H1 (cell line): ENCODE results near the gene RPP30. TPM values are rescaled to one million over a fixed set of nuclear protein-coding genes. Genes with fewer than 3 reads are reported as not detected.

ENCODE experiments used
- CTCF ChIA-PET: fragments of 300-600 bp; sonication (Branson Sonifier 250); formaldehyde crosslinking; loops from one replicate; lab custom pipeline; 2021; ENCODE audit not compliant: partially characterized antibody; lab: Charles Lee
- POLR2A ChIA-PET: fragments of 300-600 bp; sonication (Branson Sonifier 250); formaldehyde crosslinking; loops from one replicate; lab custom pipeline; 2021; ENCODE audit warnings: inconsistent platforms; ENCODE audit not compliant: partially characterized antibody; lab: Charles Lee
- DNase-seq, 2 experiments: peaks; one replicate each; pipeline versions ENCODE4 v3.0.0 to v3.0.0-alpha.2; 2010 to 2022; ENCODE audit warnings: low spot score in 2 of 2, low read depth in 1 of 2, mixed read lengths in 1 of 2
- FAIRE-seq: peaks from 2 replicates; lab custom pipeline; 2011; peaks lifted over from hg19 to GRCh38; lab: Jason Lieb, UNC
- H2AFZ ChIP-seq: 2 replicates; pipeline ENCODE4 v1.8.1; 2012; ENCODE audit warnings: low read length, inconsistent platforms
- H2AK5ac ChIP-seq: 2 replicates; pipeline ENCODE4 v1.6.1; 2013; ENCODE audit warnings: low read depth, low read length
- H2BK120ac ChIP-seq: replicated peaks from 2 replicates; pipeline ENCODE3; 2013; ENCODE audit warnings: low read depth, low read length, inconsistent platforms
- H2BK12ac ChIP-seq: 2 replicates; pipeline ENCODE4 v1.6.1; 2013; ENCODE audit warnings: low read depth, low read length
- H2BK15ac ChIP-seq: 2 replicates; pipeline ENCODE4 v1.6.1; 2013; ENCODE audit warnings: low read length
- H2BK20ac ChIP-seq: 2 replicates; pipeline ENCODE4 v1.6.1; 2013; ENCODE audit warnings: low read length
- H2BK5ac ChIP-seq: 2 replicates; pipeline ENCODE4 v1.6.1; 2013; ENCODE audit warnings: low read depth, low read length
- H3K14ac ChIP-seq: 2 replicates; pipeline ENCODE4 v1.6.1; 2013; ENCODE audit warnings: inconsistent platforms; ENCODE audit not compliant: insufficient read length
- H3K18ac ChIP-seq: 2 replicates; pipeline ENCODE4 v1.6.1; 2013; ENCODE audit warnings: low read length; ENCODE audit errors: extremely low read depth
- H3K23ac ChIP-seq: 2 replicates; pipeline ENCODE4 v1.6.1; 2013; ENCODE audit warnings: inconsistent platforms; ENCODE audit not compliant: insufficient read length
- H3K23me2 ChIP-seq: 2 replicates; pipeline ENCODE4 v1.6.1; 2013; ENCODE audit warnings: low read depth, low read length
- H3K27ac ChIP-seq: 2 replicates; pipeline ENCODE4 v1.6.1; 2011; ENCODE audit warnings: low read depth, low read length, inconsistent platforms
- H3K27me3 ChIP-seq, 4 experiments: replicated peaks in 1 of 4; 1 replicate in 1 of 4; 2 replicates in 3 of 4; pipeline versions ENCODE4 v1.6.1 to v1.8.1; 2011 to 2013; ENCODE audit warnings: low read length in 3 of 4, mild to moderate bottlenecking in 3 of 4, inconsistent platforms in 2 of 4, mixed read lengths in 2 of 4, moderate library complexity in 1 of 4; ENCODE audit not compliant: control insufficient read depth in 3 of 4, insufficient read depth in 3 of 4; ENCODE audit errors: extremely low read depth in 1 of 4
- H3K36me3 ChIP-seq, 4 experiments: 2 replicates each; pipeline versions ENCODE4 v1.6.1 to v1.8.1; 2011 to 2013; ENCODE audit warnings: mild to moderate bottlenecking in 4 of 4, low read length in 3 of 4, moderate library complexity in 2 of 4, control low read depth in 1 of 4, inconsistent platforms in 1 of 4; ENCODE audit not compliant: insufficient read depth in 4 of 4, control insufficient read depth in 2 of 4
- H3K4ac ChIP-seq: replicated peaks from 2 replicates; pipeline ENCODE3; 2013; ENCODE audit warnings: low read length, low read depth, mixed read lengths, inconsistent platforms; ENCODE audit not compliant: insufficient read length
- H3K4me1 ChIP-seq, 4 experiments: replicated peaks in 1 of 4; 1 replicate in 1 of 4; 2 replicates in 3 of 4; pipeline versions ENCODE4 v1.6.1 to v1.8.1; 2011 to 2013; ENCODE audit warnings: low read length in 3 of 4, inconsistent platforms in 2 of 4, mixed read lengths in 1 of 4; ENCODE audit not compliant: insufficient read depth in 4 of 4, control insufficient read depth in 3 of 4
- H3K4me2 ChIP-seq, 2 experiments: 2 replicates each; pipeline versions ENCODE4 v1.6.1 to v1.8.1; 2011 to 2013; ENCODE audit warnings: low read depth in 2 of 2, low read length in 2 of 2, control low read depth in 1 of 2, inconsistent platforms in 1 of 2, mild to moderate bottlenecking in 1 of 2; ENCODE audit not compliant: insufficient read depth in 1 of 2
- H3K4me3 ChIP-seq, 4 experiments: fragments of 200-600, 300-600 bp in 1 of 4; sonication (generic), shearing (Covaris generic), sonication (Bioruptor Twin) in 1 of 4; 2 replicates each; pipeline versions ENCODE4 v1.5.1 to v1.8.1; 2011 to 2016; ENCODE audit warnings: low read length in 4 of 4, low read depth in 3 of 4, control low read depth in 2 of 4, inconsistent platforms in 2 of 4, mild to moderate bottlenecking in 2 of 4, mixed read lengths in 1 of 4, moderate library complexity in 1 of 4; ENCODE audit not compliant: insufficient read depth in 2 of 4; ENCODE audit errors: extremely low read depth in 1 of 4
- H3K56ac ChIP-seq: replicated peaks from 2 replicates; pipeline ENCODE3; 2013; ENCODE audit warnings: low read depth, mild to moderate bottlenecking, mixed read lengths, low read length, inconsistent platforms; ENCODE audit not compliant: insufficient read length
- H3K79me1 ChIP-seq: 2 replicates; pipeline ENCODE4 v1.6.1; 2013; ENCODE audit warnings: low read depth, low read length, control low read depth
- H3K79me2 ChIP-seq, 2 experiments: 2 replicates each; pipeline versions ENCODE4 v1.6.1 to v1.8.1; 2012 to 2013; ENCODE audit warnings: low read length in 2 of 2, mild to moderate bottlenecking in 2 of 2, inconsistent platforms in 1 of 2; ENCODE audit not compliant: insufficient read depth in 2 of 2, control insufficient read depth in 1 of 2
- H3K9ac ChIP-seq, 4 experiments: replicated peaks in 1 of 4; 1 replicate in 1 of 4; 2 replicates in 3 of 4; pipeline versions ENCODE4 v1.6.1 to v1.8.1; 2011 to 2013; ENCODE audit warnings: low read depth in 3 of 4, low read length in 3 of 4, control low read depth in 2 of 4, mild to moderate bottlenecking in 2 of 4, moderate library complexity in 2 of 4, inconsistent platforms in 1 of 4; ENCODE audit errors: extremely low read depth in 1 of 4
- H3K9me3 ChIP-seq, 2 experiments: 2 replicates each; pipeline versions ENCODE4 v1.6.1 to v1.8.1; 2012 to 2013; ENCODE audit warnings: mild to moderate bottlenecking in 2 of 2, moderate library complexity in 2 of 2, control low read depth in 1 of 2, inconsistent platforms in 1 of 2, low read depth in 1 of 2, low read length in 1 of 2, mixed read lengths in 1 of 2; ENCODE audit not compliant: insufficient read depth in 2 of 2
- H4K20me1 ChIP-seq, 2 experiments: replicated peaks in 1 of 2; 2 replicates each; pipeline versions ENCODE3 to v1.8.1; 2011 to 2013; ENCODE audit warnings: inconsistent platforms in 2 of 2, low read length in 2 of 2, mild to moderate bottlenecking in 1 of 2; ENCODE audit not compliant: insufficient read depth in 2 of 2, control insufficient read depth in 1 of 2
- H4K5ac ChIP-seq: 2 replicates; pipeline ENCODE4 v1.6.1; 2013; ENCODE audit warnings: low read length, low read depth, mixed read lengths, inconsistent platforms; ENCODE audit not compliant: insufficient read length
- H4K8ac ChIP-seq: 2 replicates; pipeline ENCODE4 v1.8.0; 2013; ENCODE audit warnings: mild to moderate bottlenecking, moderate library complexity, low read length, inconsistent platforms; ENCODE audit not compliant: insufficient read depth; ENCODE audit errors: extremely low read depth
- H4K91ac ChIP-seq: replicated peaks from 2 replicates; pipeline ENCODE3; 2013; ENCODE audit warnings: low read length, mixed read lengths, inconsistent platforms; ENCODE audit not compliant: insufficient read length
- FOSL1 ChIP-seq: IDR thresholded peaks from 2 replicates; pipeline ENCODE4 v1.6.1; 2011; ENCODE audit warnings: mild to moderate bottlenecking, low read depth, low read length, moderate library complexity; ENCODE audit not compliant: insufficient read depth
- WGBS, 2 experiments: shearing (Covaris generic) in 1 of 2; methylation state at CpG; one replicate each; pipeline versions ENCODE4 v1.1.6 to v1.1.7; 2013 to 2015; ENCODE audit warnings: low lambda C conversion rate in 2 of 2, mixed read lengths in 2 of 2, inconsistent platforms in 1 of 2, low coverage in 1 of 2, missing lambda C conversion rate in 1 of 2; ENCODE audit not compliant: insufficient replicate concordance in 2 of 2, insufficient coverage in 1 of 2, insufficient read length in 1 of 2; ENCODE audit errors: extremely low coverage in 1 of 2, missing lambda C conversion rate in 1 of 2; 5-methylcytosine and 5-hydroxymethylcytosine counted together
- polyA plus RNA-seq, 7 experiments: library from polyadenylated mRNA; depleted of rRNA in 3 of 7; stranded (reverse) in 5 of 7; unstranded in 2 of 7; fragments of >200 nt in 5 of 7; fragments of 200-250 nt in 2 of 7; gene quantifications; 1 replicate in 5 of 7; 2 replicates in 1 of 7; 4 replicates in 1 of 7; pipeline versions ENCODE4 v1.2.1 to v1.2.3, GENCODE V29; 2011 to 2013; ENCODE audit warnings: missing spikeins in 2 of 7, mixed read lengths in 2 of 7
- total RNA-seq: library from RNA; stranded (reverse); fragmentation: NEBNext Ultra II Directional; extraction: Animal tissue kit (Norgen Biotek cat#: 25700); gene quantifications from 2 replicates; pipeline ENCODE4 v1.2.1, GENCODE V29; 2021

The RPP30 gene
- total and polyA plus RNA-seq, 2 of the 8 experiments (the other 6 are each of a cell fraction or from before 2014, with no cell fraction given) = 38.9 to 79.7 TPM

DNA sequence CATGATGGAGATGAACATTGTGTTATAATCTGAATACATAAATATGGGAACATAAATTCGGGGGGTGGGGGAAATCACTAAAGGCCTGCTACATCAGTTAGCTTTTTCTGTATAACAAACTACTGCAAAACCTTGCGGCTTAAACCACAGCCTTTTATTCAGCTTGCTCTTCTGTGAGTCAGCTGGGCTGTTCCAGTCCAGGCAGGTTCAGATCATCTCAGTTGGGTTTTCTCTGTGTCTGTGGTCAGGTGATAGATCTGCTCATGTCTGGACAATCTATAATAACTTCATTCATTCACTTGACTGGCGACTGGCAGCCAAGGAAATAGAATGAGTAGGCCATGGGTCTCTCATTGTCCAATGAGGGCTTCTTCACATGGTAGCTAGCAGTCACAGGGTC is 37.4 kb upstream of the RPP30 start:
- Histone ChIP-seq H4K5ac (no peak overlapping the region), H3K4me3 (no peak overlapping the region), H3K27ac (no peak overlapping the region), H4K20me1 (no peaks in the 10 kb centered on the region), H2AFZ (no peak overlapping the region), H3K23ac (no peak overlapping the region), H3K9ac (no peak overlapping the region), H3K56ac (no peak overlapping the region), H3K23me2 (no peaks in the 10 kb centered on the region), H2BK12ac (no peak overlapping the region), H2BK120ac (no peak overlapping the region), H3K9me3 (peaks cover 0 to 9% of the 10 kb centered on the region in 2 experiments; a peak in 2 of 4 replicates), H3K4me2 (no peak overlapping the region), H3K18ac (no peak overlapping the region; the same call in 1 of the 2 replicates), H3K36me3 (peaks cover 0 to 6% (median 0%) of the 10 kb centered on the region in 4 experiments; a peak in 2 of 8 replicates), H3K14ac (no peak overlapping the region), H3K79me2 (peaks cover 0 to 80% of the 10 kb centered on the region in 2 experiments; a peak in 2 of 4 replicates), H3K27me3 (no peaks in the 10 kb centered on the region), H2BK5ac (no peak overlapping the region), H2AK5ac (no peak overlapping the region), H2BK20ac (no peak overlapping the region), H4K91ac (no peak overlapping the region), H3K79me1 (peaks cover 3% of the 10 kb centered on the region; the same call in 1 of the 2 replicates), H4K8ac (no peak overlapping the region), H3K4ac (no peak overlapping the region), H3K4me1 (no peaks in the 10 kb centered on the region), H2BK15ac (no peak overlapping the region)
- POLR2A ChIA-PET = no interaction called here
- DNase-seq (no peak), FAIRE-seq (no peak)
- CTCF ChIA-PET = interaction anchor here (1.0 to 1.7 kb wide), 4 partner anchors 9 to 46 kb away, joined by 3 to 8 read pairs (median 3); no protein-coding TSS in a partner anchor
- no peak for TF ChIP-seq FOSL1
- 94% methylated on average over 3 of the region's 3 CpGs; no CpG with 5 or more reads in 1 of the 2 experiments for WGBS, 2 experiments
